ENCODE measurements around the gene C1orf87. TPM values are rescaled to one million over a fixed set of nuclear protein-coding genes. Genes with fewer than 3 reads are reported as not detected.

Gene C1orf87
- total and polyA plus RNA-seq, 2 donors = not detected

DNA sequence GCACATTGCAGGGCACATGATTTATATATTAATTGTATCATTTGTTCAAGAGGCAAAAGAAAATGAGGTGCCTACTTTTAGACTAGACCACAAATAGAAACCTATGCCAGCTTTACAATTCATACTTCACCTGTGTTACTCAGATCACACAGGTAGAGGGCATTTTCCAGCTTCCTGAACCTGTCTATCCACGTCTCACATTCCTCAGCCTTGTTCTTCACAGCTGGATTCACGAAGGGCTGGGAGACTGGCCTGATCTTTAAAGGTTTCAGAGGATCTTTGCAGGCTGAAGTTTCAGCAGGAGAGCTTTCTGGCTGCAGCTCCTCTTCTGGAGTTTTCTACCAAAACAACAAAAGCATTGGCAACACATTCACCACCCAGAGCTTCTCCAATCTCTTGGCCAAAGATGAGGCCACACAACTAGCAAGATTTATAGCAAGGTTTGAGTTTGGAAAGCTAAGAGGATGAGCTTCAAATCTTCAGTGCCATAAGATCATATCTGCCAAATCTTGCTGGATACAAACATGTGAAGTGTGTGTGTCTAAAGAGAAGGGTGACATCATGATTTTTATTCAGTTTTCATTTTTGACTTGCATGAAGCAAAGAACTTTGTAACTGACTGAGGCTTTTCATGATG, 76.0 kb downstream of the C1orf87 start:
- no peak for DNase-seq (ENCODE audit: extremely low spot score)
- H3K4me1 ChIP-seq (ENCODE audit: insufficient read depth) = peaks cover 1% of the 10 kb centered on the region
- WGBS = 54% methylated on average over 2 of the region's 2 CpGs
- H3K36me3 ChIP-seq (ENCODE audit: insufficient read depth) = no peaks in the 10 kb centered on the region
- no peak overlapping the region for H3K4me3 ChIP-seq (ENCODE audit: low read depth, low read length)
- H3K27ac ChIP-seq (ENCODE audit: low read depth) = no peak overlapping the region

GRCh38 chr1:59994302-59995198, 79.0 kb downstream of the C1orf87 start:
- Histone ChIP-seq H3K27ac (ENCODE audit: low read depth) (no peak overlapping the region), H3K4me3 (ENCODE audit: low read depth, low read length) (no peak overlapping the region), H3K36me3 (ENCODE audit: insufficient read depth) (no peaks in the 10 kb centered on the region), H3K4me1 (ENCODE audit: insufficient read depth) (peaks cover 1% of the 10 kb centered on the region)
- peak; percentile 65 for DNase-seq (ENCODE audit: extremely low spot score)
- 43% methylated on average over 4 of the region's 4 CpGs for WGBS

GRCh38 chr1:59992040-59992820, 81.3 kb downstream of the C1orf87 start:
- DNase-seq (ENCODE audit: extremely low spot score) = no peak
- WGBS = 78% methylated on average over 5 of the region's 5 CpGs
- H3K27ac ChIP-seq (ENCODE audit: low read depth) = no peak overlapping the region
- no peaks in the 10 kb centered on the region for H3K36me3 ChIP-seq (ENCODE audit: insufficient read depth)
- H3K4me1 ChIP-seq (ENCODE audit: insufficient read depth) = peaks cover 1% of the 10 kb centered on the region
- H3K4me3 ChIP-seq (ENCODE audit: low read depth, low read length) = no peak overlapping the region

GRCh38 chr1:59990470-59990869, 83.1 kb downstream of the C1orf87 start:
- no peaks in the 10 kb centered on the region for H3K4me1 ChIP-seq (ENCODE audit: insufficient read depth)
- no peak for DNase-seq (ENCODE audit: extremely low spot score)
- no peak overlapping the region for H3K4me3 ChIP-seq (ENCODE audit: low read depth, low read length)
- 52% methylated on average over 9 of the region's 9 CpGs for WGBS
- no peaks in the 10 kb centered on the region for H3K36me3 ChIP-seq (ENCODE audit: insufficient read depth)
- no peak overlapping the region for H3K27ac ChIP-seq (ENCODE audit: low read depth)

DNA sequence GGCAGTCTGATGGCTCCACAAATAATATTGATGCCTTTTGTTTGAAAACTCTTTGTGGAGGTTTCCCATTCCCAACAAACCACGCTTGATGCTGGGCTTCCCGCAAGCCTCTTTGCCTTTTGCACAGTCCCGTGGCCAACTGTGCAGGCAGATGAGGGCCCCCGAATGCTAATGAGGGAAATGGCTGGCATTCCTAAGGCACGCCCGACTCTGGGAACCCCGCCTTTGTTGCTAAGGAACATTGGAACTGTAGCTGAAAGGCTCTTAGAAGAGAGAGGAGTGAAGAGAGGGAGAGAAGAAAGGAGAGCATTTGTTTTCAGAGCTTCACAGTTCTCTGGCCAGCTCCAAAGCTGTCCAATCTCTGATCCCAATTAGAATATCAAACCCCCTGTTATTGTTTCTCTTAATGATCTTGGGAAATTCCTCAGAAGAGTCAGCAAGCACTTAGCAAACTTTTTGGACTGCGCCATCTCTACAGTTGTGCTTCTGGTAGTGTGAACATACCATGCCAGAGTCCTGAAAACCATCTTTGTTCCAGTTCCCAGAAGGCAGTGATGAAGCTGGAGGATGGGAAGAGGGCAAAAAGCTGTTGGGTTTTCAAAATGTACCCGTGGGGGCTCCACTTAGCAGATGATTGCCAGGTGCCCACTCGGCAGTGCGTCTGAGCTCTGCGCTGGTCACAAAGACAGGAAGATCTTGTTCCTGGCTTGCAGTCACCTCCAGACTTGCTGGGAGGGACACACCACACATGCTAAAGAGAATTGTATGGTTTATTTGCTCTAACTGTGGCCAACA, 86.9 kb downstream of the C1orf87 start:
- Histone ChIP-seq H3K4me1 (ENCODE audit: insufficient read depth) (no peaks in the 10 kb centered on the region), H3K36me3 (ENCODE audit: insufficient read depth) (no peaks in the 10 kb centered on the region), H3K4me3 (ENCODE audit: low read depth, low read length) (no peak overlapping the region), H3K27ac (ENCODE audit: low read depth) (no peak overlapping the region)
- DNase-seq (ENCODE audit: extremely low spot score) = no peak
- WGBS = 65% methylated on average over 12 of the region's 12 CpGs

DNA sequence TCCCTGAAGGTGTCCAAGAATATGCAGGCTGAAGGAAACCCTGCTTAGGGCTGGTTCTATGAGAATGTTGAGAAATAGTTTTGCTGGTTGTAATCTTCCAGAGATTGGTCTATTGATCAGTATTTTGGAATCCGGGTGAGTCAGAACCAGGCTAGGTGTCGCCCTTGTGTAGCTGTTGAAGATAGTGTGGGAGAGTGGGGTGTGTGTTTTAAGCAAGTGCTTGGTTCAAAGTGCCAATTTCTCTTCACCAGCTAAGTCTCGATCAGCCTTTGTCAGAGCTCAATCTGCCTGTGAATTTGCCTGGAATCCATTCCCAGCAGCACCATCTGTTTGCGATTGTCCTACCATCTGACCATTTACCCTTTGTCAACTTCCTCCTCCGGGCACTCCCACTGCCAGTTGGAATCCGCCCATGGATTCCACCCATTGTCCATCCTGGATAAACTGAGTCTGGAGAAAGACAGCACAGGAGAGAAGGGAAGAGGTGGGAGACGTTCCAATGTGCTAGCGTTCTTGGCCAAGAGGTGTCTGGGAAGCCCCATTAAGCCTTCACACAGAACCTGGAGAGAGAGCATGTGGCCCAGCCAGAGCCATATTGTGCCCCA, 87.6 kb downstream of the C1orf87 start:
- no peak for DNase-seq (ENCODE audit: extremely low spot score)
- Histone ChIP-seq H3K4me3 (ENCODE audit: low read depth, low read length) (no peak overlapping the region), H3K27ac (ENCODE audit: low read depth) (no peak overlapping the region), H3K36me3 (ENCODE audit: insufficient read depth) (no peaks in the 10 kb centered on the region), H3K4me1 (ENCODE audit: insufficient read depth) (no peaks in the 10 kb centered on the region)
- 91% methylated on average over 8 of the region's 8 CpGs for WGBS

GRCh38 chr1:59979666-59980065, 93.9 kb downstream of the C1orf87 start:
- Histone ChIP-seq H3K27ac (ENCODE audit: low read depth) (no peak overlapping the region), H3K4me3 (ENCODE audit: low read depth, low read length) (no peak overlapping the region), H3K36me3 (ENCODE audit: insufficient read depth) (no peaks in the 10 kb centered on the region), H3K4me1 (ENCODE audit: insufficient read depth) (no peaks in the 10 kb centered on the region)
- DNase-seq (ENCODE audit: extremely low spot score) = no peak
- WGBS = 74% methylated on average over 5 of the region's 5 CpGs

GRCh38 chr1:59978511-59978910, 95.1 kb downstream of the C1orf87 start:
- H3K4me1 ChIP-seq (ENCODE audit: insufficient read depth) = no peaks in the 10 kb centered on the region
- 91% methylated on average over 2 of the region's 2 CpGs for WGBS
- no peaks in the 10 kb centered on the region for H3K36me3 ChIP-seq (ENCODE audit: insufficient read depth)
- H3K4me3 ChIP-seq (ENCODE audit: low read depth, low read length) = no peak overlapping the region
- DNase-seq (ENCODE audit: extremely low spot score) = no peak
- no peak overlapping the region for H3K27ac ChIP-seq (ENCODE audit: low read depth)

- DNase-seq (ENCODE audit: extremely low spot score) = no peak
- no peak overlapping the region for H3K27ac ChIP-seq (ENCODE audit: low read depth)
- H3K4me1 ChIP-seq (ENCODE audit: insufficient read depth) = no peaks in the 10 kb centered on the region
- H3K4me3 ChIP-seq (ENCODE audit: low read depth, low read length) = no peak overlapping the region
- WGBS = 72% methylated on average over 1 of the region's 1 CpG
- H3K36me3 ChIP-seq (ENCODE audit: insufficient read depth) = no peaks in the 10 kb centered on the region
These were observed 95.5 kb downstream of the C1orf87 start for GRCh38 chr1:59978026-59978425.

- no peak overlapping the region for H3K4me3 ChIP-seq (ENCODE audit: low read depth, low read length)
- H3K36me3 ChIP-seq (ENCODE audit: insufficient read depth) = no peaks in the 10 kb centered on the region
- no peak overlapping the region for H3K27ac ChIP-seq (ENCODE audit: low read depth)
- DNase-seq (ENCODE audit: extremely low spot score) = no peak
- 78% methylated on average over 4 of the region's 4 CpGs for WGBS
- no peaks in the 10 kb centered on the region for H3K4me1 ChIP-seq (ENCODE audit: insufficient read depth)
These were observed 96.5 kb downstream of the C1orf87 start for GRCh38 chr1:59977075-59977410.

DNA sequence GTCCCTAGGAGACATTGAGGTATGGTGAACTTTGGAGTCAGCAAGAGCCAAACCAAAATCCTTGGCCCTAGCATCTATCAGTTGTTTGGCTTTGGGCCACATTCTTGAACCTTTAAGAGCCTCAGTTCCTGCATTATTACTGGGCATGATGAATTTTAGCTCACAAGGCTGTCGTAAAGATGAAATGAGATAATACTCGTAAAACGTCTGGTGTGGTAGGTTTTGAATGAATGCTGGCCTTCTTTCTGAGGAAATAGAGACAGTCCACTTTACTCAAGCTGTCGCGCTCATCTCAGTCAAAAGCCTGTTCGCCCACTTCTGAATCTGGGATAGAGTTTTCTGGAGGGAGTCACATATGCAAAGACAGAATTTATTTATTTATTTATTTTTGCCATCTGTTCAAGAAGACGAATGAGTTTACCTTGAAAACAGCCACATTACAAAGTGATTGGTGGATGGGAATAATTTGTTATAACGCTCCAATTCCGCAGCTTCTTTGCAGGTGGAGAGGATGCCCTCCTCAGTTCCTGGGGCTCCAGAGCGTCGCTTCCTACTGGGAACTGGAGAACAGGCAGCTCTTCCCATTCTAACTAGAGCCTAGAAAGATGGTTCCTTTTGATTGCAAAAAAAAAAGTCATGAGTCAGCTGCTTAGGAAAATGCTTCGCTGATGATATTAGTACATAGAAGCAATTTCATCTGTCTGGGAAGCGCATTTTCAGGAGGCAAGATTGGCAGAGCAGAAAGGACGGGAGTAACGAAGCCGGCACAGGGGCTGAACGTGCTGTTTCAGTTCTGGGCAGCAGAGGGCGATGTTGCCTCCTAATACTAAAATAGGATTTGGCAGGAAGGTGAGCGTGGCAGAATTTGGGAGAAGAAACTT, 97.1 kb downstream of the C1orf87 start:
- Histone ChIP-seq H3K36me3 (ENCODE audit: insufficient read depth) (no peaks in the 10 kb centered on the region), H3K27ac (ENCODE audit: low read depth) (no peak overlapping the region), H3K4me1 (ENCODE audit: insufficient read depth) (no peaks in the 10 kb centered on the region), H3K4me3 (ENCODE audit: low read depth, low read length) (no peak overlapping the region)
- DNase-seq (ENCODE audit: extremely low spot score) = no peak
- 29% methylated on average over 19 of the region's 19 CpGs for WGBS

DNA sequence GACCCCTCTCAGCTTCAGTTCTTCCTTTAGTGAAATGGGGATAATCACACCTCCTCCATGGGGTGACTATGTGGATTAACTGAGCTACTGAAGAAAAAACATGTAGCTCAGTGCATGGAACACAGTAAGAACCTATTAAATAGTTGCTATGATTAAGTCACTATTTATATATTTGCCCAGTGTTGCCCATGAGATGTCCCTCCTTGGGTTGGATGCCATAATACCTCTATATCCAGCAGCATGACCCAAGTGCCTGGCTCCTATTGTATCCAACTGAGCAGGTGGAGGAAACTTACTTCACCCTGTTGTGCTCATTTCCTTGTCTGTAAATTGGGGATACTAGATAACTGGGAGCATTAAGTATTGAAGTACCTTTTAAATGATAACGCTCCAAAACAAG, 99.9 kb downstream of the C1orf87 start:
- Histone ChIP-seq H3K4me3 (ENCODE audit: low read depth, low read length) (no peak overlapping the region), H3K27ac (ENCODE audit: low read depth) (no peak overlapping the region), H3K36me3 (ENCODE audit: insufficient read depth) (no peaks in the 10 kb centered on the region), H3K4me1 (ENCODE audit: insufficient read depth) (no peaks in the 10 kb centered on the region)
- no peak for DNase-seq (ENCODE audit: extremely low spot score)
- WGBS = 87% methylated on average over 1 of the region's 1 CpG

Data from urinary bladder (tissue), 4 donors.